DOHH2 (cell line): ENCODE data around the gene BTBD16.

Experiments
- H3F3A ChIP-seq: fragments of 200-600 bp; sonication (generic), shearing (Covaris generic); 2 replicates; pipeline ENCODE4 v1.6.0; 2016; ENCODE audit warnings: antibody characterized with exemption, mild to moderate bottlenecking; ENCODE audit not compliant: control insufficient read depth, insufficient read depth
- H3K27ac ChIP-seq: fragments of 200-600 bp; sonication (generic); 2 replicates; pipeline ENCODE4 v1.5.1; 2014; ENCODE audit warnings: low read depth, mild to moderate bottlenecking, low read length, moderate library complexity
- H3K27me3 ChIP-seq: fragments of 200-600 bp; sonication (generic); 2 replicates; pipeline ENCODE4 v1.6.1; 2014; ENCODE audit warnings: mild to moderate bottlenecking, low read length, mixed read lengths; ENCODE audit not compliant: control insufficient read depth
- H3K36me3 ChIP-seq: fragments of 200-600 bp; sonication (generic); 2 replicates; pipeline ENCODE4 v1.6.1; 2014; ENCODE audit warnings: mild to moderate bottlenecking, low read length, moderate library complexity, mixed read lengths; ENCODE audit not compliant: control insufficient read depth
- H3K4me1 ChIP-seq: fragments of 200-600 bp; sonication (generic); 2 replicates; pipeline ENCODE4 v1.6.1; 2014; ENCODE audit warnings: mild to moderate bottlenecking, low read length, mixed read lengths; ENCODE audit not compliant: control insufficient read depth
- H3K4me2 ChIP-seq: fragments of 200-600 bp; sonication (generic); 2 replicates; pipeline ENCODE4 v1.6.0; 2014; ENCODE audit warnings: mild to moderate bottlenecking, low read length, moderate library complexity
- H3K4me3 ChIP-seq: fragments of 200-600 bp; sonication (generic); 2 replicates; pipeline ENCODE4 v1.5.1; 2014; ENCODE audit warnings: mild to moderate bottlenecking, low read length, mixed read lengths
- H3K79me2 ChIP-seq: fragments of 200-600 bp; sonication (generic); 2 replicates; pipeline ENCODE4 v1.6.1; 2014; ENCODE audit warnings: mild to moderate bottlenecking, low read length, mixed read lengths; ENCODE audit not compliant: control insufficient read depth
- H3K9me2 ChIP-seq: fragments of 200-600 bp; sonication (generic); replicated peaks from 2 replicates; pipeline ENCODE4 v1.6.1; 2014; ENCODE audit warnings: mild to moderate bottlenecking, low read length, mixed read lengths; ENCODE audit not compliant: control insufficient read depth
- H3K9me3 ChIP-seq: fragments of 200-600 bp; sonication (generic); 2 replicates; pipeline ENCODE4 v1.6.1; 2014; ENCODE audit warnings: antibody characterized with exemption, low read length, mixed read lengths; ENCODE audit not compliant: control insufficient read depth, insufficient read depth
- H4K20me1 ChIP-seq: fragments of 200-600 bp; sonication (generic); 2 replicates; pipeline ENCODE4 v1.6.0; 2014; ENCODE audit warnings: low read depth, mild to moderate bottlenecking, antibody characterized with exemption, low read length, moderate library complexity; ENCODE audit not compliant: control insufficient read depth, insufficient read depth
- CTCF ChIP-seq: fragments of 200-600 bp; sonication (generic); IDR thresholded peaks from one replicate; pipeline ENCODE4 v1.5.1; 2014; ENCODE audit warnings: antibody characterized with exemption, mild to moderate bottlenecking, low read depth, low read length; ENCODE audit not compliant: poor library complexity, severe bottlenecking
- EZH2phosphoT487 ChIP-seq: fragments of 200-600 bp; sonication (generic); IDR thresholded peaks from 2 replicates; pipeline ENCODE4 v1.6.1; 2017; ENCODE audit warnings: borderline replicate concordance, mild to moderate bottlenecking, antibody characterized with exemption, low read length, moderate library complexity, mixed read lengths

The BTBD16 gene

DNA sequence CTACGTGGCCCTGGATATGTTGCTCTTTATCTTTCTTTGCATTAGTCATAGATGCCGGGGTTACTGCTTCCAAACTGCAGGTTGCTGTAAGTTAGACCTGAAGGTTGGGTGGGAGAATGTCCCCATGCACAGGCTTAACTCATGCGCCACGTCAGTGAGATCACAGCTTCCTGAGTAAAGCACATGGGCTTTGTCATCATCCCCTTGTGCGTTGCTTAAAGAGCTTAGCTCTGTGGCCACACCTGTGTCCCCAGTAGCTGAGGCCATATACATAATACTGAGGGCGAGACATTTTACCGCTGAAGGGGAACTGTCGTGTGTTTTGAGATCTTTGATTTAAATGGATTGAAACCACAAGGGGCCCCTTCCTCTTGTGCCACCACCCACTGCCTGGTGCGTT, 45.8 kb upstream of the BTBD16 start:
- H3F3A ChIP-seq, result no peaks in the 10 kb centered on the region
- H3K79me2 ChIP-seq, result no peaks in the 10 kb centered on the region
- H3K9me2 ChIP-seq, result no peaks in the 10 kb centered on the region
- no peaks in the 10 kb centered on the region for H3K36me3 ChIP-seq
- no peak overlapping the region for H3K4me3 ChIP-seq
- no peak for TF ChIP-seq EZH2phosphoT487
- TF ChIP-seq CTCF, result no peak
- no peak overlapping the region for H3K4me2 ChIP-seq
- H3K9me3 ChIP-seq, result no peaks in the 10 kb centered on the region
- no peak overlapping the region for H3K27ac ChIP-seq
- no peaks in the 10 kb centered on the region for H3K27me3 ChIP-seq
- H3K4me1 ChIP-seq, result no peaks in the 10 kb centered on the region
- H4K20me1 ChIP-seq, result no peaks in the 10 kb centered on the region

GRCh38 chr10:122227754-122228153, 43.3 kb upstream of the BTBD16 start:
- no peak for TF ChIP-seq EZH2phosphoT487
- TF ChIP-seq CTCF, result no peak
- no peaks in the 10 kb centered on the region for H4K20me1 ChIP-seq
- no peaks in the 10 kb centered on the region for H3K9me2 ChIP-seq
- no peaks in the 10 kb centered on the region for H3K79me2 ChIP-seq
- H3K27ac ChIP-seq, result no peak overlapping the region
- no peaks in the 10 kb centered on the region for H3K4me1 ChIP-seq
- H3K9me3 ChIP-seq, result no peaks in the 10 kb centered on the region
- no peak overlapping the region for H3K4me3 ChIP-seq
- H3K4me2 ChIP-seq, result no peak overlapping the region
- H3F3A ChIP-seq, result no peaks in the 10 kb centered on the region
- H3K36me3 ChIP-seq, result no peaks in the 10 kb centered on the region
- no peaks in the 10 kb centered on the region for H3K27me3 ChIP-seq

DNA sequence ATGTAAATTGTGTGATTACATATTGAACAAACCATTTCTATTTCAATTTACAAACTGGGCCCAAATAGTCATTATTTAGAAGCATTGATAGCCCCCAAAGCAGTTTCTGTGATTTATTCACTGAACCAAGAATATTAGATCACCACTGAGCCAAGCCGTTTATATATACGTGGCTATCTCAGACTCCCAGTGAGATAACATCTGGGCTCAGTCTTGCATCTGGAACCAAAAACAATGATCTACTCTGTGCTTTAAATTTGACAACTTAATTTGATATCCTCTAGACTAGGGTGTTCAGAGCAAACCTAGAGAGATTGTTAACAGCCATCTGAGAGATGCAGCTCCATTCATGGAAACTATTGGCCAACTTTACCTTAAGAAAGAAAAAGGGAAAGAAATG, 41.4 kb upstream of the BTBD16 start:
- no peak for TF ChIP-seq EZH2phosphoT487
- TF ChIP-seq CTCF, result no peak
- Histone ChIP-seq H4K20me1 (no peaks in the 10 kb centered on the region), H3K9me3 (no peaks in the 10 kb centered on the region), H3K27me3 (no peaks in the 10 kb centered on the region; the same call in 1 of the 2 replicates), H3K36me3 (no peaks in the 10 kb centered on the region), H3K4me3 (no peak overlapping the region), H3K4me1 (no peaks in the 10 kb centered on the region), H3K9me2 (no peaks in the 10 kb centered on the region), H3F3A (no peaks in the 10 kb centered on the region), H3K4me2 (no peak overlapping the region), H3K27ac (no peak overlapping the region), H3K79me2 (no peaks in the 10 kb centered on the region)

DNA sequence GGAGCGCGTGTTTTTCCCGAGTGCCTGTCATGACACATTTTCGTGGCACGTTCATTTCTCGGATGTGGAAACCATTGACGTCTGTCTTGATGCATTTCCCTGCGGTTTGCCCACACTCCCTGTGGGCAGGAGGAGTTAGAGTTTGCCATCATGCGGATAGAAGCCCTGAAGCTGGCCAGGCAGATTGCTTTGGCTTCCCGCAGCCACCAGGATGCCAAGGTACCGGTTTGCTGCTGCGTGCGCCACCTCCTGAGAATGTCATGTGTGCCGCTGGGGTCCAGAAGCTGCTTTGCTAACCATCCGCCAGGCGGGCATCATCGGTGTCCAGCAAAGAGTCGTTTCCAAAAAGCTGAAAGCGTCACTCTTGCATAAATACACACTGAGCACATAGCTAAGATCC, 40.9 kb upstream of the BTBD16 start:
- H3K4me3 ChIP-seq, result no peak overlapping the region
- H3F3A ChIP-seq, result no peaks in the 10 kb centered on the region
- no peaks in the 10 kb centered on the region for H3K36me3 ChIP-seq
- no peaks in the 10 kb centered on the region for H3K9me3 ChIP-seq
- H3K4me2 ChIP-seq, result no peak overlapping the region
- no peaks in the 10 kb centered on the region for H4K20me1 ChIP-seq
- no peak overlapping the region for H3K27ac ChIP-seq
- H3K79me2 ChIP-seq, result no peaks in the 10 kb centered on the region
- no peaks in the 10 kb centered on the region; the same call in 1 of the 2 replicates for H3K27me3 ChIP-seq
- TF ChIP-seq CTCF (no peak), EZH2phosphoT487 (no peak)
- H3K4me1 ChIP-seq, result no peaks in the 10 kb centered on the region
- H3K9me2 ChIP-seq, result no peaks in the 10 kb centered on the region
